GM21360 (cell line): Measurements from ENCODE around the gene SLC17A2.

Experiments
- ATAC-seq: cut with Tn5 transposase; IDR thresholded peaks from one replicate; pipeline ENCODE4 v1.9.1; 2021; ENCODE audit warnings: mild to moderate bottlenecking, moderate library complexity; ENCODE audit not compliant: unreplicated experiment

SLC17A2 gene

DNA sequence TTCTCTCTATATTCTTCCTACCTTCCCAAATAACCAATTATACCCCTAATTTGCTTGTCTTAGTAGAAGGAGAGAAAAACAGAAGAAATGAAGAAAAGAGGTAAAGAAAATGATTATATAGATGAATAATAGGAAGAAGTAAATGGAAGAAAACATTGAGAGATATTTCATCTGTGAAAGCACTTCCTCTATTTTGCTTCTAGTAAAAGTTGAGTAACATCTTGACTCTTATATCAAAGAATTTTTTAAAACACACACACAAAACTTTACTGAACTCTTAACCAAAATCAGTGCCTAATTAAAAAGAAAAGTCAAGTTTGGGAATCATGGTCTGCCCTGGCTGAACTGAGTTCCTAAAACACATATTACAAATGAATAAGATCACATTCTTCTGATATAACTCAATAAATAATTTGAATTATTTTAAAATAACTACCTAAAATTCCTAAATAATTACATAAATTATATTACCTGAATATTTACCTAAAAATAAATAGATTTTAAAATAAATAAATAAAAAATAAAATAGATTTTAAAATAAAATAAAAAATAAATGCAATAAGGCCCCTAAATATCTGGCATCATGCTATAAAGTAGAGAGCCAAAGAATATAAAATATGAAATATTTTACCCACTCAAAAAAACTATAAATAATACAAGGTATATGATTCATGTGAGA, 8.8 kb downstream of the SLC17A2 start:
- ATAC-seq = no peak

DNA sequence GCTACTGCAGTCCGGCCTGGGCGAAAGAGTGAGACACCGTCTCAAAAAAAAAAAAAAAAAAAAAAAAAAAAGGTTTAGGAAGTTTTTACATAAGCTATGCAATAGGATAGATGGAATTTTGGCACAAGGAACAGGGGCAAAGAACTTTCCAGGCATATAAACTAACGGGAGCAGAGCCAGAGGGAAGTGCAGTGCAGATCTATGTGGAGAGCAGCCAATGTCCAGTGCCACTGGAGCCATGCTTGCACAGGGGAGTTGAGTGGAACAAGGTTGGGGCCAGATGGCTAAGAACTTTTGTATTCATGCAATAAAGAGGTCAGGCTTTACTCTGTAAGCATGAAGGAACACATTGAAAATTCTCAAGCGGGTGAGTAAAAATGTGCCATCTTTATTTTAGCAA, 10.8 kb downstream of the SLC17A2 start:
- ATAC-seq = no peak

DNA sequence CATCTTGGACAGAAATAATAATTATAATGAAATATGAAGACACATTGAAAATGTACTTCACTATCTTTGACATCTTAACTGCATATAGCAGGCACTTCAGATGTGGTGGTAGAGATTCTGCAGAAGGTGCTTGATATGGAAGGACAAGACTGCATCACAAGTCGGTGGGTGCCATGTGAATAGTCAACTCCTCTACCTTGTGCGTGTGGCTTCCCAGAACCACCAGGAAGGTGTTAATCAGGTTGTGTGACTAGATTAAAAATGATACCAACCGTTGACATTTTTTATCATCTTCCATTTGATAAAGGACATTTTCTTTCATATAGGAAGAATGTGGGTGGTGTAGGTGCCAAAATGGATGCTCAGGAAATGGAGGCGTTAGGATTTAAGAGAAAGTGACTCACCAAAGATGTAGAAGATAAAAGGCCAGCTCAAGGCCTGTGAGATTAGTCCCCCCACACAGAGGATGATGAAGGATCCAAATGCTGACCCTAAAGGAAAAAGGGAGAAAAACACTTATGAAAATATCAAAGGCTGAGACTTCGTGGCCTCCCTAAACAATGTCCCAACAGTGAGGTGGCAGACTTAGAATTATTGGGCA, 12.3 kb downstream of the SLC17A2 start:
- ATAC-seq = no peak

DNA sequence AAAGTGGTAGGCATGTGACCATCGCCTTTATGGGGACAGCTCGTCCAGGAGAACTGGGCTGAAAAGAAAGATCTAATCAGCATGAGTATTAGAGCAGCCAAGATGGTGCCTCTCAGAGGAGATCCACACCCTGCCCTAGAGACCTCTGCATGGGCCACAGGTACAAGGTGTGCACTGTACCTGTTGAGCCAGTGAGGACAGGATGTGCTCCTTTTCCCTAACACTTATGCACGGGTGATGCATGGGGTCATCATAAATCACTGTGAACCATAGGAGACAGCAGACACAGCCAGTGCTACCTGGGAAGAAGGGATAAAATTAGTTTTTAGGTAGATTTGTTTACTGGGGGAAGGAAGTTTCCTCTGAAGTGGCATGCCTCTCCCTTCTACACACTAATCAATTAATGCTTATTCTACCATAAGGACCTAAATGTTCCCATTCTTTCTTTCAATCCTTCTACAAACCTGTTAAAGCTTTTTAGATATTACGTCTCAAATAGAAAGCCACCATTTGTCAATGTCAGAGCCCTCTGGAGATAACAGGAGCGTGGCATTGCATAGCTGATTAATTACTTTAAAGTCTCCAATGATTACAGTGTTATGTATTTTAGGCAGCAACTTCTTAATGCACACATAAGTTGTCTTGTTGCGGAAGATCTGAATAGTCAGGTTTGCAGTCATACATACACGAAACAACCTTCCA, 13.6 kb downstream of the SLC17A2 start:
- ATAC-seq = no peak

DNA sequence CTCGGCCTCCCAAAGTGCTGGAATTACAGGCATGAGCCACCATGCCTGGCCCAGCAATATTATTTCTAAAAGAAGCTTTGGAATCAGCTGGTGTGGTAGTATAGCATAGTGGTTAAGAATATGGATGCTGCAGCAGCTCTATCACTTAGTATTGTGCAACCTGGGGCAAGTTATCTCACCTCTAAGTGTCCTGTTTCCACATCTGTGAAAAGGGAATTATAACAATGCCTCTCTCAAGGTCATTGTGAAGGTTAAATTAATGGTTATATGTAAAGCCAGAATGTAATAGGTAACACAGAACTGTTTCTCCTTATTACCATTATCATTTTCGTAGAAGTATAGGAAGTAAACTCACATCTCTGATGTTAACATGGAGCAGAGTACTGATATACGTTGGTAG, 14.2 kb downstream of the SLC17A2 start:
- ATAC-seq = no peak

DNA sequence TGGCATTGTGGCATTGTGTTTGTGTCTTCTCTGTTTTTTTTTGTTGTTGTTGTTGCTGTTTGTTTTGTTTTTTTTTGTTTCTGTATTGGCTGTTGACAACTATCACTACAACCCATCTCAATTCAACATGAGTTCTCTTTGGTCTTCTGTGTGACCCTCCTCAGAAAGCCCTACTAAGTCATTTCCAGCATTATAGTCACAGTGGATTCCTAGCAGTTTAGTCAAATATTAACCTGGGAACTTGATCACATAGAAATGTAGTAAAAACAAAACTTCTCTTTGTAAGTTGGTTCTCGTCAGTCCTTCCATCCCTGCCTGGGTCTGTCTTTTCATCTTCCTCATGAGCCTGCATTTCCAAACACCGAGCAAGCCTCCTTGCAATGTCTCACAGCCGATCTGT, 16.8 kb downstream of the SLC17A2 start:
- no peak for ATAC-seq

DNA sequence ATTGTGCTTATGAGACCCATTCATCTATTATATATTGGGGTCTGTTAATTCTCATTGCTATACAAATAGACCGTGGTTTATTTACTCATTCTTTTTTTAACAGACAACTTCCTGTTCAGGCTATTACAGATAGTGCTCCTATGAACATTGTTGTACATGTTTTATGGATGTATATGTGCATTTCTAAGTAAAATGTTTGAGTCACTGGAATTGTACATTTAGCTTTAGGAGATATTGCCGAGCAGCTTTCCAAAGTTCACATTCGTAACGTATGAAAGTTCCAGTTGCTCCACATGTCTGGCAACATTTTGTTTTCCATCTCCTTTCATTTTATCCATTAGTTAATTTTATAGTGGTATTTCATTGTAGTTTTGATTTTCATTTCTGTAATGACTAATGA, 19.1 kb downstream of the SLC17A2 start:
- no peak for ATAC-seq

DNA sequence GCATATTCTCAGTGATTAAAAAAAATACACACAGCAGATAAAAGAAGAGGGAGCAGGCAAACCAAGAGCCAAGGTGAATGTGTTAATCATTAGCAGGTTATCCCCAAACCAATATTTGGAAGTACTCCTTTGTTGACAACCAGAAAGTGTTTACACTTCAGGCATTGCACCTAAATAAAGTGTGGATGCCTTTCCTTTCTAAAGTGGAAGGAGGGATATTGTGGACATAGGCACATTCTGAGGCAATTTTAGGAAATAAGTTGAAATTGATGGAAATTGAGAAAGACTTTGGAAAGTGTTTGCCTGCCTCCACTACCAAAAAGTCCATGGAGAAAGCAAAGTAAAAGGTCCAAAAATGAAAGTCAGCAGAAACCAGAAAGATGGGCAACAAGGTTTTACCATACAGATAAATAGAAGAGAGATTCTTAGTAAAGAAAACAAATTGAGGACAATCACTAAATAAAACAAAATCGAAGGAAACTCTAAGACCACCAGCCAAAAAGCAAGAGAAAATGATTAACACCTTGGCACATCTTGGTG, 22.9 kb downstream of the SLC17A2 start:
- ATAC-seq = no peak

DNA sequence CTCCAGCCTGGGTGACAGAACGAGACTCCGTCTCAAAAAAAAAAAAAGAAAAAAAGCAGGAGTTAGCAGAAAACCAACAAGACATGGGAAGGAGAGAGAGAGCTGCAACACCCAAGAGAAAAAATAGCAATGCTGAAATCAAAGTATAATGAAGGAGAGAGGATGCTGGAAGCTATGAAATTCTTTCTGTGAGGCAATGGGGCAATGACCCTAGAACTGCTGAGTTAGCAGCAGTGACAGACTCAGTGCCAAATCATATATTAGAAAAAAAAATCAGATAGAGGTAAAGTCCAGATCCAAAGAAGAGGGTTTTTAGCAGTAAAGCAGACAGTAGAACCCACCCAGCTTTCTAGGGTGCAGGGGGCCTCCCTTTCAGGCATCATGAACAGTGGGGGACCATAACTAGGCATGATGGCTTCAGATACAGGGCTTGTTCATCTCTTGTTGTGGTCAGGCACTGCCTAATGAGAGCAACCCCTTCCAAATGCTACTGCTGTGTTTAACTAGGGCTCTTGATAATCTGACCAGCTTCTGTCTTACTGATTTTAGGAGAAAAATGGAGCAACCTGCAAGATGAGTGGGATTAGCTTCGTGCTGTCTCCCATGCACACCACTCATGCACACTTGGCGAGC, 26.9 kb downstream of the SLC17A2 start:
- no peak for ATAC-seq

DNA sequence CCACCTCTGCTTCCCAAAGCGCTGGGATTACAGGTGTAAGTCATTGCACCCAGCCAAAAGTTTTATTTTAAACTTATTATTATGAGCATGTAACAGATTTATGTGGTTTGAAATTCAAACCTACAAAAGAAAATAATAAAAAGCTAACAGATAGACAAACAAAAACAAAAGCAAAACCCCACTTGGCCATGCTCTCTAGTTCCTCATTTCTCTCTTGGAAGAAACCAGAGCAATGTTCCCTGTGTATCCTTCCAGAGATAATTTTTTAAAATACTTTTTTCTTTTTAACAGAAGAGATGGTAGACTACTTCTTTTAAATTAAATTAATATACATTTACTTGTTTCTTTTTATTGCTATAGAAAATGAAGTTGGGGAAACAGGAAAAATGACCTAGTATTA, 28.4 kb downstream of the SLC17A2 start:
- ATAC-seq = no peak

DNA sequence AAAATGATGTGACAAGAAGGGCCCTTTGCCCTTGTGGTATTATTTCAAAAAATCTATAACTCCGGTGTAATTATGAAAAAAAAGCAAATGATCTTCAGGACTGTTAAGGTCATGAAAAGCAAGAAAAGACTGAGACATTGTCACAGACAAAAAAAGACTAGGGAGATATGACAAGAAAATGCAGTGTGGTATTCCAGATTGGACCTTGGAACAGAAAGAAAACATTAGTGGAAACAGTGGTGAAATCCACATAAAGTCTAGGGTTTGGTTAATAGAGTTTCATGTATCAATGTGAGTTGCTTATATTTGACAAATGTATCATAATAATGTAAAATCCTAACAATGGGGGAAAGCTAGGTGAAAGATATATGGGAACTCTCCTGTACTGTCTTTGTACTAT, 29.6 kb downstream of the SLC17A2 start:
- ATAC-seq = no peak

DNA sequence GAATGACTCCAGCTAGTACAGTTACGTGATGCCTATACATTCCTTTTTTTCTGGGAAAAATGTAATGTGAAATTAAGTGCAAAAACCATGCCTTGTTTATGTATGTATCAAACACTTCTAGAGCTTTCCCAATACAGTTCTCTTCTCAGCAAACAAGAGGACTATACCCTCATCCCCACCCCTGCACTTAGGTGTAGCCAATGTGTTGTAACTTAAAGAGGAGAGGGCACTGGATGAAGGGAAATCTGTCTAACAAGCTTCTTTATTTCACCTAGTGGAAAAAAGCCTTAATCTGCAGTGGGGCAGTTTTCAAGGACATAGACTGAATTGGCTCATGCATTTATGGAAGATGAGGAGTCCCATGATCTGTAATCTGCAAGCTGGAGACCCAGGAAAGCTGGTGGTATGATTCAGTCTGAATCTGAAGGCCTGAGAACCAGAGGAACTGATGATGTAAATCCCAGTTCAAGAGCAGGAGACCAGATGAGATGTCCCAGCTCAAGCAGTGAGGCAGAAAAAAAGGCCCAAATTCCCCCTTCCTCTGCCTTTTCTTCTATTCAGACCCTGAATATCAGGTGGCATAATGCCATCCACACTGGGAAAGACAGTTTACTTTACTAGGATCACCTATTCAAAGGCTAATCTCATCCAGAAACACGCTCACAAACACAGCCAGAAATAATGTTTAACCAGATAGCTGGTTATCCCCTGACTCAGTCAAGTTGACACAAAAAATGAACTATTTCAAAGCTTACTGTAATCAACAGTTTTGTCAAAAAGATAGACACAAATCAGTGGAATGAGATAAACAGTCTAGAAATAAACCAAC, 30.7 kb downstream of the SLC17A2 start:
- no peak for ATAC-seq

DNA sequence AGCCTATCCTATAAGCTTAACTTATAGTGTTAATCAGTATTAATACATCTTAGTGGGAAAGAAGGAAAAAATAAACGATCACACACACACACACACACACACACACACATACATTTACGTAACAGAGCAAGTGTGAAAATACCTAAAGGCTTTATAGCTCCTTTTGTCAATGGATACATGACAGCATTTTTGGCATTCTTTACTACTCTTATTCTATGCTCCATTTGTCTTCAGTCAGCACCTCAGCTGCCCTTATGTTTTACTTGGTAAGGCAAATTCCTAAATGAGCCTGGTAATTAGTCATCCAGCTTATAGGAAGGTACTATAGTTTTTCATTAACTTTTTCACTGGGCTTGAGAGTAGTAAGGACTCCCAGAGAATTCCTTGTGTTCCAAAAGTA, 31.4 kb downstream of the SLC17A2 start:
- ATAC-seq = no peak

DNA sequence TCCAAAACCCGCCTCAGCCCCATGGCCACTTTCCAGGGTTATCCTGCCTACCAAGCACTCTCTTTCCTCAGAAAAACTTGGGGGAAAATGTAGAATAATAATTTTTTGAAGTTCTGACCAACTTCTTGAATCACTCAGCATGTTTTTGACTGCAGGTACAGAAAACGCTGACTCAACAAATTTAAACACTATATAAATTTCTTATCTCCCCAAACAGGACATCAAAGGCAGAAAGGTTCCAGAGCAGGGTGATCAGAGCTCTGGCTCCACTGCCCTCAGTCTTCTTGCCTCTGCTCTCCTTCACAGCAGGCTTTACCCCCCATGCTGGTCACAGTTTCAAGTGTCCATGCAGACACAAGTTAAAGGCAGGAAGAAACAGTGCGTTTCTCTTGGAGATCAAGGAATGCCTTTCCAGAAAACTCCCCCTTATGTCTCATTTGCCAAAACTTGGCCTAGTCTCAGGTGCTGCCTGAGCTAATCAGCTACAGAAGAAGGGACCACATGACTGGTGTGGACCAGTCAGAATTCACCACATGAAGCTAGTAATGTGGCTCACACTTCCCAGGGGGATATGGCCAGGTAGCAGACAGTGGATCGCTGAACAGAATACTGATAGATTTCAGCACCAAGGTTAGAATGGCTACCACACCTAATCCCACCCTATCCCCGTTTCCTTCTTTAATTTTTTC, 32.1 kb downstream of the SLC17A2 start:
- no peak for ATAC-seq

DNA sequence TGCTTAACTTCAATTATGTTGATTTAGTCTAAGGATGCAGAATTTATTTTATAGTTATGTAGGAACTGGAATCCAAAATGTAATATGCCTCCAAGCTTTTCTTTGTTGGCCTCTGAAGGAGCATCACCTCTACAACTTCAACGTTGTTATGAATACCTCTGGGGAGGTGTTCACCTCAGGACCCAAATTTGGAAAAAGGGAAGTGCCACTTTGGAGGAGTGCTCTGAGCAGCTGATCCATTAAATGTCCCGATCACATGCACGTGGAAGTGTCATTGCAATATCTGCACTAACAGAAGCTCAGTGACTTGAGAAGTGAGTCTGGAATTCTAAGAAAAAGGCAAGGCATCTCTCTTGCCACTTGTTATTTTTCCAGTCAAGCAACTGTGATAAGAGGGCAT, 34.2 kb downstream of the SLC17A2 start:
- ATAC-seq = no peak

DNA sequence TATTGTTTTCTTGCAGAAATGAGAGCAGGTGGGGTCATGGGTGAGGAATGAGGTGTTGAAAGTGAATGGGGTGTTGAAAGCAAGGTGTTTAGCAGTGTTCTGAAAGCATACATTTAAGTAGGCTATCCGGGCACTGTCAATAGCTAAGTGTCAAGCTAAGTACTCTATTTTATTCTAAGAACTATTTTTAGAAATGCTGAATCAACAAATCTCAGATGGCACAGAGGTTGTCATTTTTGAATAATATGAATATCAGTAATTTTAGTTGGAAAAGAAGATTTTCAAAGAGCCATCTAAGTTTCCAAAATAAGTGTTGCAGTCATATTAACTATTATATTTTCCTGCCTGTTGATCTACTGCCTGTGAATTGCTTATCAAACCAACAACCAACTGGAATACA, 34.7 kb downstream of the SLC17A2 start:
- ATAC-seq = no peak

DNA sequence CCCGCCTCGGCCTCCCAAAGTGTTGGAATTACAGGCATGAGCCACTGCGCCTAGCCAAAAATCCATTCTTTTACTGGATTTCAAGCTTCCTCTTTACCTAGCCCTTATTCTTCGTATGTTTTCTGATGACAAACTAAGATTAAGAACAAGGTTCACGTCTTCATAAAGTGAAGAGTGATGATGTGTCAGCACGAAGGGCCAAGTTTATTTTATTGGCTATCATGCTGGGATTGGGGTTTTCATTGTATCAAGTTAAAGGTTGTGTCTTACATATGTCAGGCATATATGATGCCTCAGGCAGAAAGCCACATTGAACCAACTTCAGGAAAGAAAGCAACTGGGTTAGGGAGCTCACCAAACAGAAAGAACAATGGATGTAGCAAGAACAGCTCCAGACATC, 36.7 kb downstream of the SLC17A2 start:
- ATAC-seq = no peak

DNA sequence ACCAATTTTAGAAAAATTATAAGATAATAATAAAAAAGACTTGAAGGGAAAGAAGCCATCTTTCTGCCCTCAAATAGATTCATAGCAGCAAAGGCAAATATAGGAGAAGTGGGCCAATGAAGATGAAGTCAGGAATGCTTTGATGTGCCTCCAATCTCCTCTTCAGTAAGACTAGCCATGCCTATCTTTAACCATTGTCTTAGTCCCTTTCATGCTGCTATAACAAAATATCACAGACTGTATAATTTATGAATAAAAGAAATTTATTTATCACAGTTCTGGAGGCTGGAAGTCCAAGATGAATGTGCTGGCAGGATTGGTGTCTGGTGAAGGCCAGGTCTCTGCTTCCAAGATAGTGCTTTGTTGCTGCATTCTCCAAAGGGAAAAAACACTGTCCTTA, 37.6 kb downstream of the SLC17A2 start:
- no peak for ATAC-seq

DNA sequence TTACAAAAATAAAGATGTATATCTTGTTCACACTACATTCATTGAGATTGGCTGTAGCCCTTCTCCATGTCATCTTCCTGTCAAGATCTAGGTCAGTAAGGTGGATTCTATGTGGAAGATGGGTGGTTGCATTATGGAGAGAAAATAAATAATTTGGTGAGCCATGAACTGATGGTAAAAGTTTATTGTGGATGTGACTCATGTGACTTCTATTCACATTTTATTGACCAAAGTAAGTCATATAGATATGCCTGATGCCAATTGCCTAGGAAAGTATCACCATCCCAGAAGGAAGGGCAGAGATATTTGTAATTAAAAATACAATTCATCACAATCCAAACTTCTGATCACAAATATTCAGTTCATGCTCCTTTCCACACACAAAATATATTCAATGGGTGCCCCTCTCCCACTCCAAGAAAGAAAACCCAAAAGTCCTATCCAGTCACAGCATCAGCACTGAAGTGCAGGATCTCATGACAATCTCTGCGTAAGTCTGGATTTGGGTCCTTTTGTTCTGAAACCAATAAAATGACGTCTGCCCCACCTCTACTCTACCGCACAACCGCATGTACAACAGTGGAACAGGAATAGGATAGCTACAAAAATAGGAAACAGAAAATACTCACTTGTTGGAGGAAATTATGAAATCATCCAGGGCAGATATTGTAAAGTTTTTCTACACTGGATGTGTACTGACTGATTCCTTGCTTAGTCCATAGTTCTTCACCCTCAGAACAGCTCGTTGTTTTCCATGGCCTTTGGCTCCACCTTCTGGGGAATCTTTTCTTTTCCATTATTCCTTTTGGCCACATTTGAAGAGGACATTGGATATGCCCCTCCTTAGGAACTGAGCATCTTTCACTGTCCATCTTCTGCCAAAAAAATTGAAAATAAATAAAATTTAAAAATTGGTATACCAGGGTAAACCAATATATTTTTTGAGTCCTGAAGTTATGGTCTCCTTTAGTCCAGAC, 40.3 kb downstream of the SLC17A2 start:
- ATAC-seq = no peak
